Peyer's patch (tissue), 4 donors: ENCODE results near the gene GUF1. TPM values are rescaled to one million over a fixed set of nuclear protein-coding genes. Genes with fewer than 3 reads are reported as not detected.

Experiments
- DNase-seq, 3 donors: peaks; one replicate each; pipeline ENCODE4 v3.0.0-alpha.2; 2017 to 2019
- H3K27ac ChIP-seq, 4 donors: fragments of 200-600 bp; sonication (generic); one replicate each; pipeline ENCODE4 v1.5.1; 2016 to 2019
- H3K27me3 ChIP-seq, 2 donors: fragments of 200-600 bp; sonication (generic); one replicate each; pipeline ENCODE4 v1.5.1; 2019
- H3K36me3 ChIP-seq, 3 donors: fragments of 200-600 bp; sonication (generic); one replicate each; pipeline ENCODE4 v1.5.1; 2016 to 2019
- H3K4me1 ChIP-seq, 4 donors: fragments of 200-600 bp; sonication (generic); one replicate each; pipeline ENCODE4 v1.5.1; 2016 to 2019
- H3K4me3 ChIP-seq, 4 donors: fragments of 200-600 bp; sonication (generic); 1 replicate in 3 of 4; 2 replicates in 1 of 4; pipeline ENCODE4 v1.5.1; 2016 to 2019; ENCODE audit warnings: mild to moderate bottlenecking in 1 of 4
- H3K9me3 ChIP-seq, 4 donors: fragments of 200-600 bp; sonication (generic); one replicate each; pipeline ENCODE4 v1.5.1; 2016 to 2019; ENCODE audit warnings: mild to moderate bottlenecking in 1 of 4
- POLR2A ChIP-seq, 2 donors: fragments of 450-650 bp; IDR thresholded peaks; one replicate each; pipeline ENCODE4 v1.5.1; 2017; ENCODE audit warnings: antibody characterized with exemption in 2 of 2, mild to moderate bottlenecking in 2 of 2, moderate library complexity in 2 of 2
- total RNA-seq, 4 donors: library from RNA; depleted of rRNA; stranded (reverse); fragments of >200 nt; gene quantifications; one replicate each; pipeline ENCODE4 v1.1.0, GENCODE V29; 2016
- TF ChIP-seq, protein P1 (sequence below), 6 experiments: fragments of 450-650 bp in 4 of 6; fragments of 200-600 bp in 2 of 6; sonication (generic) in 1 of 6; IDR thresholded peaks; one replicate each; pipeline ENCODE4 v1.5.1; 2017 to 2019; ENCODE audit warnings: antibody characterized with exemption in 6 of 6, mild to moderate bottlenecking in 3 of 6, moderate library complexity in 1 of 6

The GUF1 gene
- total RNA-seq, 4 donors from 2014 or later: 14.6 to 26.6 (median 17.9) TPM

DNA sequence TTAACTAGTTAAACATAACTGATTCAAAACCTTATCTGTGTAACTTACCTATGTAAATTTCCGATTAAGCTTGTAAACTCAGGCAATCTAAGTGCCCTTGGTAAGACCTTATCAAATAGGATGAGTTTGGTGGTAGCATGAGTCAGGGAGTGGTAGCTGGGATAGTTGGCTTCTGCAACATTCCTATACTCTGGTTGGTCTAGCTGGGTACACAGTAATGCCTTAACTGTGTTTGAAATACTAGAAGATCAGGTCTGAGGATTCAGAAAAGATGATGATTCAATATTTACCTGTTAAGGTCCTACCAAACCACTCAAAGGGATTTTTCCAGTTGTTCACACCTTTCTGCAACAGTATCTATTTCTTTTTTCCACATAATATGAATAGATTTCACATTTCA is 32.1 kb upstream of the GUF1 start:
- no peaks in the 10 kb centered on the region for H3K4me1 ChIP-seq
- H3K27me3 ChIP-seq: no peaks in the 10 kb centered on the region
- H3K27ac ChIP-seq: no peak overlapping the region
- H3K36me3 ChIP-seq: no peaks in the 10 kb centered on the region
- peaks cover 0 to 6% (median 0%) of the 10 kb centered on the region in 4 donors for H3K9me3 ChIP-seq
- DNase-seq: no peak
- TF ChIP-seq, protein P1, sequence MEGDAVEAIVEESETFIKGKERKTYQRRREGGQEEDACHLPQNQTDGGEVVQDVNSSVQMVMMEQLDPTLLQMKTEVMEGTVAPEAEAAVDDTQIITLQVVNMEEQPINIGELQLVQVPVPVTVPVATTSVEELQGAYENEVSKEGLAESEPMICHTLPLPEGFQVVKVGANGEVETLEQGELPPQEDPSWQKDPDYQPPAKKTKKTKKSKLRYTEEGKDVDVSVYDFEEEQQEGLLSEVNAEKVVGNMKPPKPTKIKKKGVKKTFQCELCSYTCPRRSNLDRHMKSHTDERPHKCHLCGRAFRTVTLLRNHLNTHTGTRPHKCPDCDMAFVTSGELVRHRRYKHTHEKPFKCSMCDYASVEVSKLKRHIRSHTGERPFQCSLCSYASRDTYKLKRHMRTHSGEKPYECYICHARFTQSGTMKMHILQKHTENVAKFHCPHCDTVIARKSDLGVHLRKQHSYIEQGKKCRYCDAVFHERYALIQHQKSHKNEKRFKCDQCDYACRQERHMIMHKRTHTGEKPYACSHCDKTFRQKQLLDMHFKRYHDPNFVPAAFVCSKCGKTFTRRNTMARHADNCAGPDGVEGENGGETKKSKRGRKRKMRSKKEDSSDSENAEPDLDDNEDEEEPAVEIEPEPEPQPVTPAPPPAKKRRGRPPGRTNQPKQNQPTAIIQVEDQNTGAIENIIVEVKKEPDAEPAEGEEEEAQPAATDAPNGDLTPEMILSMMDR (IDR thresholded peaks at IDR 0.05): no peak
- TF ChIP-seq POLR2A (IDR thresholded peaks at IDR 0.05): no peak
- no peak overlapping the region for H3K4me3 ChIP-seq

DNA sequence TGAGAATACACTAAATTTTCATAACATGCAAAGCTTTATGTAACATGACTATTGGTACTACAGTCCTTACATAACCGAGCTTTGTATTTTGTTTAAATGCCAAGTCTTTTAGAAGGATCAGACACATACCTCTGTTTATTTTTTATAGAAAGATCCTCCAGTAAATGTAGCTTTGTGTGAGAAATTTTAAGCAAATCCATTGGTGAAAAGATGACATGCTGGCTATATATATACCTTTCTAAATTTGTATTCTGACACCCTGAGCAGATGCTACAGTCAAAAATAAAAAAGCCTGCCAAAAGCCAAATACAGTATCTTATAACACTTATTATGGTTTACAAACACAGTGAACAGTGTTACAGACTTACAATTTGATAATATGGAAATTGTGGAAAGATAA is 26.8 kb upstream of the GUF1 start, which contains the start of gene YIPF7:
Gene YIPF7 (minus strand): TSS at position 201 of the 400 bp plus-strand sequence. CDS start 1,525 bp downstream, outside the sequence.
- no peaks in the 10 kb centered on the region for H3K4me1 ChIP-seq
- H3K4me3 ChIP-seq: no peak within 1 kb of the TSS
- TF ChIP-seq, protein P1 (IDR thresholded peaks at IDR 0.05): no peak
- no peak for TF ChIP-seq POLR2A (IDR thresholded peaks at IDR 0.05)
- no peak for DNase-seq
- no peaks in the 10 kb centered on the region for H3K27me3 ChIP-seq
- H3K27ac ChIP-seq: no peak within 1 kb of the TSS
- no peaks in the 10 kb centered on the region for H3K9me3 ChIP-seq
- no peaks in the 10 kb centered on the region for H3K36me3 ChIP-seq

DNA sequence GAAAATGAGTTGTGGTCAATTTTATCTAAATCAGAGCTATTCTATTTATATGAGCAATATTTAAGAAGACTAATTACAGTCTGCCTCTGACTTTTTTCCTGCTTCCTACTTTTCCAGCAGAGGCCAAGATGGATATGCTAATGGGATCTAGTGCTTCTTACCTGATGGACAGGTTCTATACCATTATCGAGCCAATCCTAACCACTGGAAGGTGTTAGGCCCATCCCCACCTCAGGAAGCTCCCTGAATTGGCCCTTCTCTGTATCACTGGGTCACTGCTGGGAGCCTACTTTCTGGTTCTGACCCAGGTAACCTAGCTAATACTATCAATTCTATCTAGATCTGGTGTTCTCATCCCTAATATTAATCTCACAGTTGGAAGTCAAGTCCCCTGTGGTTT is 26.2 kb upstream of the GUF1 start:
- TF ChIP-seq, protein P1 (IDR thresholded peaks at IDR 0.05): no peak
- Histone ChIP-seq H3K27ac (no peak overlapping the region), H3K36me3 (no peaks in the 10 kb centered on the region), H3K4me3 (no peak overlapping the region), H3K27me3 (no peaks in the 10 kb centered on the region), H3K9me3 (no peaks in the 10 kb centered on the region), H3K4me1 (no peaks in the 10 kb centered on the region)
- no peak for DNase-seq

DNA sequence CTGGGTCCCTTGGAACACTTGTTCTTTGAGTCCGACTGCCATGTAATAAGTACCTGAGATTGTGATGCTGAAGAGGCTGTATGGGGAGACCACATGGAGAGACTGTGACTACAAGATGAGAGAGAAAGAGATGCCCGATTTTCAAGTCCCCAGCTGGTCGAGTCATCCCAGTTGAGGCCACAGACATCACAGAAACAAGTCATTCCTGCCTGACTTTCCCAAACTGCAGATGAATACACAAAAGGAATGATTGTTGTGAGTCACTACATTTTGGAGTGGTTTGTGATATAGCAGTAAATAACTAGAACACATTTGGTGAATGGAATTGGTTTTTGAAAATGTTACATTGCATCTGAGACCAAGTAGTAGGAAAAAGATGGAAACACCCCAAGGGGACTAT is 17.8 kb upstream of the GUF1 start:
- DNase-seq: no peak
- no peaks in the 10 kb centered on the region for H3K36me3 ChIP-seq
- H3K4me1 ChIP-seq: no peaks in the 10 kb centered on the region
- H3K27ac ChIP-seq: no peak overlapping the region
- H3K27me3 ChIP-seq: no peaks in the 10 kb centered on the region
- TF ChIP-seq POLR2A (IDR thresholded peaks at IDR 0.05): no peak
- TF ChIP-seq, protein P1 (IDR thresholded peaks at IDR 0.05): no peak
- H3K4me3 ChIP-seq: no peak overlapping the region
- H3K9me3 ChIP-seq: no peaks in the 10 kb centered on the region

DNA sequence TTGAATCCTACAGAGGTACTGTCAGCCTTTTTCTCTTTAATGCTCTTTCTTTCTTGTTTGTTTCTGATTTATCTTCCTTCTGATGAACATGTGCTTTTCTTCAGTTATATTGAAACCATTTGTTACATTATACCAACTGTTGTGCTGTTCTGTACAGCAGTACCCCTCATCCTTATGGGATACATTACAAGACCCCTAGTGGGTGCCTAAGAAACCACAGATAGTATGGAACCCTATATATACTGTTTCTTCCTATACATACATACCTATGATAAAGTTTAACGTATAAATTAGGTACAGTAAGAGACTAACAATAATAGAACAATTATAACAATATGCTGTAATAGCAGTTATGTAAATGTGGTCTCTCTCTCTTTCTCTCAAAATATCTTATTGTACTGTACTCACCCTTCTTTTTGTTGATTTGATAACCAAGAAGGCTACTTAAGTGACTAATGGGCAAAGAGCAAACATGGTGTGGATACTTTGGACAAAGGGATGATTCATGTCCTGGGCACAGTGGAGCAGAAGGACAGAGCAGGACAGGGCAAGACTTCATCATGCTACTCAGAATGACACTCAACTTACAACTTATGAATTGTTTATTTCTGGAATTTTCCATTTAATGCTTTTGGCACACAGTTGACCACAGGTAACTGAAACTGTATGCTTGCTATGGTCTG is 16.1 kb upstream of the GUF1 start:
- TF ChIP-seq, protein P1 (IDR thresholded peaks at IDR 0.05): no peak
- no peak for TF ChIP-seq POLR2A (IDR thresholded peaks at IDR 0.05)

More for the DNA sequence above, 16.1 kb upstream of the GUF1 start:
- Histone ChIP-seq H3K27me3 (no peaks in the 10 kb centered on the region), H3K4me3 (no peak overlapping the region), H3K36me3 (no peaks in the 10 kb centered on the region), H3K4me1 (no peaks in the 10 kb centered on the region), H3K9me3 (no peaks in the 10 kb centered on the region), H3K27ac (no peak overlapping the region)
- no peak for DNase-seq
